Aorta (tissue), 5 donors: ENCODE measurements around the gene PRPS1L1. TPM values are rescaled to one million over a fixed set of nuclear protein-coding genes. Genes with fewer than 3 reads are reported as not detected.
A peak's percentile ranks its signal among the peaks of the same experiment; 100 is the strongest.

Source experiments
- ATAC-seq: fragments of 200-7000 bp; cut with Tn5 transposase; one replicate; pipeline ENCODE4 v1.9.1; 2022; ENCODE audit warnings: moderate library complexity; ENCODE audit not compliant: low FRiP score
- DNase-seq, 2 donors: peaks; one replicate each; pipeline ENCODE4 v3.0.0-alpha.2; 2020
- H3K27ac ChIP-seq, 2 donors: one replicate each; pipeline ENCODE4 v1.5.1; 2013; ENCODE audit warnings: low read length in 2 of 2, mild to moderate bottlenecking in 2 of 2, moderate library complexity in 2 of 2, control low read depth in 1 of 2, inconsistent platforms in 1 of 2, low read depth in 1 of 2
- H3K27me3 ChIP-seq, 2 donors: one replicate each; pipeline ENCODE4 v1.6.1; 2013; ENCODE audit warnings: control low read depth in 1 of 2, low read length in 1 of 2, mild to moderate bottlenecking in 1 of 2, moderate library complexity in 1 of 2; ENCODE audit not compliant: insufficient read depth in 2 of 2, control insufficient read depth in 1 of 2
- H3K36me3 ChIP-seq, 2 donors: one replicate each; pipeline ENCODE4 v1.6.1; 2013; ENCODE audit warnings: control low read depth in 1 of 2, low read length in 1 of 2, mild to moderate bottlenecking in 1 of 2; ENCODE audit not compliant: insufficient read depth in 2 of 2, control insufficient read depth in 1 of 2
- H3K4me1 ChIP-seq, 2 donors: one replicate each; pipeline ENCODE4 v1.6.1; 2013; ENCODE audit warnings: low read length in 2 of 2, control low read depth in 1 of 2, mild to moderate bottlenecking in 1 of 2, moderate library complexity in 1 of 2; ENCODE audit not compliant: insufficient read depth in 2 of 2, control insufficient read depth in 1 of 2
- H3K4me3 ChIP-seq, 2 donors: one replicate each; pipeline ENCODE4 v1.5.1; 2013; ENCODE audit warnings: low read length in 2 of 2, control low read depth in 1 of 2, mild to moderate bottlenecking in 1 of 2
- H3K9me3 ChIP-seq: one replicate; pipeline ENCODE4 v1.6.1; 2013; ENCODE audit warnings: mild to moderate bottlenecking, low read length; ENCODE audit not compliant: control insufficient read depth
- WGBS, 2 donors: extraction: QIAGEN DNeasy Blood & Tissue Kit; methylation state at CpG; one replicate each; pipeline ENCODE4 v1.1.7; 2013; 5-methylcytosine and 5-hydroxymethylcytosine counted together
- intact Hi-C, 2 donors: fragments of 100-400 bp; cut with DNase I; formaldehyde crosslinking; loops; one replicate each; pipeline versions ENCODE4 v1.14.2 to v1.15.0; 2022
- polyA plus RNA-seq, 2 donors: library from polyadenylated mRNA; stranded (reverse); fragments of 200-250 nt; gene quantifications; one replicate each; pipeline ENCODE4 v1.2.3, GENCODE V29; 2013
- total RNA-seq, 2 donors: library from RNA; stranded (reverse); fragmentation: NEBNext Ultra II Directional; extraction: Animal tissue kit (Norgen Biotek cat#: 25700); gene quantifications; one replicate each; pipeline ENCODE4 v1.2.1, GENCODE V29; 2021
- donor health status: healthy with polysubstance abuse.
- donor health status: Bipolar disorder and iron deficiency.
- donor health status: DM: no; HTN: no; CAD: no.
- donor health status: DM: no; HTN: no; CAD: no.
- donor health status: DM: yes; HTN: yes; CAD: no.

Gene PRPS1L1
- total and polyA plus RNA-seq, 4 donors = not detected

GRCh38 chr7:18020138-18020715, 7.4 kb downstream of the PRPS1L1 start:
- Histone ChIP-seq H3K4me1 (no peaks in the 10 kb centered on the region), H3K27me3 (no peaks in the 10 kb centered on the region), H3K9me3 (no peaks in the 10 kb centered on the region), H3K27ac (no peak overlapping the region), H3K36me3 (no peaks in the 10 kb centered on the region), H3K4me3 (no peak overlapping the region)
- intact Hi-C loops = no loop called here
- WGBS, 2 donors = 81 to 87% methylated on average over 3 of the region's 3 CpGs
- no peak for ATAC-seq
- no peak for DNase-seq

DNA sequence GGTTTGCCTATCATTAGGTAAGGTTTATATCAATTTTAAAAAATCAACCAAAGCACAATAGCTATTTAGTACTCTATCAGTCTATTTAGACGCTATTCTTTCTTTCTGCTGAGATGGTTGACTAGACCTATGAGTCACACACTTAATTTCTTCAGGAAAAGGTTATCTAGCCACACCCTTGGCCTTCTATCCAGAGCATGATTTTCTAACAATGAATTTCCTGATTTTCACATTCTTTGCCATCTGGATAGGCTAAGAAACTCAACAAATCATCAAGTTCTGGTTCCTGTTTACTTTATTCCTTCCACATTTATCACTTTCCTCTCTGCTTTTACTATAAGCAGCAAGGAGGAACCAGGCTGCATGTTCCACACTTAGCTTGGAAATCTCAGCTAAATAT, 8.1 kb downstream of the PRPS1L1 start:
- no peaks in the 10 kb centered on the region for H3K9me3 ChIP-seq
- 26 to 29% methylated on average over 1 of the region's 1 CpG for WGBS, 2 donors

DNA sequence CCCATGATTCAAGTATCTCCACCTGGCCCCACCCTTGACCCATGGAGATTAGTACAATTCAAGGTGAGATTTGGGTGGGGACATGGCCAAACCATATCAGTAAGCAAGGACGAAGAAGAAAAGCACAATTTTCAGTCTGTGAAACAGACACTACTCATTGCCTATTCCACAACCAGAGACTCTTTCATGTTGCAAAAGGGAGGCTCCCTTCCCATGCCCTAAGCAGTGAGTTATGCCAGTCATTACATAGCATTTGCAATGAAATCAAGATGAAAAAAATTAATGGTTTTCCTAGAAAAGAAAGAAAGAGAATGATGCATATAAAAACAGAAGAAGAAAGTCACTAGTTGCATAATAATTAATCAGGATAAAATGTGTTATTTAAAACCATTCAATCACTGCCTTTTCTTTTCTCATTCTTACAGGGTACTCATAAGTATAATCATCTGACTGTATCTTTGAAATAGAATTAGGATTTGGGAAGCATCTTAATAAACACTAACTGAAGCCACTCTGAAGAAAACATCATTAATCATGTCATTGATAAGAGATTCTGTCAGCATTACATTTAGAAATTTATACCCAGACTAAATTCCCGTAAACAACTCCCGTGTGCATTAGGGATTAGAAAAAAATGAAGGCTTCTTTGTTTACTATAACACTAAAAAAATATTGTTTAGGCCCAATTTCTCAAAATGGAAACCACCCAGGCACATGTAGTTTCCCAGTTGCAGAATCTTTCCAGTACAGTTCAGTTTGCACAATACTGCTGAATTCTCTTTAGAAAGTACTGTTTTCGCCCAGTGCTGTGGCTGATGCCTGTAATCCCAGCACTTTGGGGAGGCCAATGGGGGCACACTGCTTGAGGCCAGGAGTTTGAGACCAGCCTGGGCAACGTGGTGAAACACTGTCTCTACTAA, 9.1 kb downstream of the PRPS1L1 start:
- Histone ChIP-seq H3K4me3 (no peak overlapping the region), H3K36me3 (no peaks in the 10 kb centered on the region), H3K27ac (no peak overlapping the region), H3K27me3 (no peaks in the 10 kb centered on the region), H3K9me3 (no peaks in the 10 kb centered on the region), H3K4me1 (no peaks in the 10 kb centered on the region)
- intact Hi-C loops = no loop called here
- no peak for DNase-seq
- no peak for ATAC-seq
- 76 to 79% methylated on average over 5 of the region's 5 CpGs for WGBS, 2 donors

More for the DNA sequence above, 8.1 kb downstream of the PRPS1L1 start:
- DNase-seq (no peak), ATAC-seq (peak; percentile 66)
- Histone ChIP-seq H3K27me3 (no peaks in the 10 kb centered on the region), H3K36me3 (no peaks in the 10 kb centered on the region), H3K4me1 (no peaks in the 10 kb centered on the region), H3K4me3 (no peak overlapping the region), H3K27ac (no peak overlapping the region)
- intact Hi-C loops = no loop called here

DNA sequence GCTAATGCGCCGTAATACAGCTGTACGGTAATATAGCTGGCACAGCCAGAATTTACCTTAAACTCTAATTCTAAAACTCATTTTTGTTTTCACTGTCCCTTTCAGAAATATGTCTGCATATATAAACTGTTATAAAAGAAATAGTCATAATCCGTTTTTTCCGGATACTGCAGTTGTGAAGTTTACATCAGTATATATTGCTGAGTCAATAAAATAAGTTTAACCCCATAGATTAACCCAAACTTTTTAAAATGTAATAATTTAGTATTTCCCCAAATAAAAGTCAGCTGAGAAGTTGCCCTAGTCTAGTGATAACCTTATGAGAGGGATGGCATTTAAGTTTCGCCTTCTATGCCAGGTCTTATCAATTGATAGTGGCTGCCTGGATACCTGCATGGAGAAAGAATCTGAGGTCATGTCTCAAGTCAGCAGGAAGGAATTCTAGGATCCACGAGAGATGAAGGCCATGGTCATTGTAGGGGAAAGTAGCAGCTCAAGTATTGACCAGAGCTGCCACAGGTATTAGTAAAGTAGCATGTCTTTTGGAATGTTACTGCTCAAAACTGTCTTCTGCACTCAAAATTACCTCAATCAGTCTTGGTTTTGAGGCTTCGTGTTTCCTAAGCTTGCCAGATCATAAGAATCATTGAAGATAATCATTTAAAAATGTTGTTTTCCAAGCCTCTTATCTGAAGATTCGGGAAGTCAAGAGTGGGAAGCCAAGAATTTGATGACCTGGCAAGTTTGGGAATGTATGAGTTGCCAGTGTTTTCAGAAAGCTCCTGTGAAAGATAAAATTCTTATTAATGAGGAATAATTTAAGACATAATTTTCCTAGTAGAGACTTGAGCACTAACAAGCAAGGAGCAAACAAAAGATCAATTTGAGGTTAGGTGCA, 10.8 kb downstream of the PRPS1L1 start:
- intact Hi-C loops = no loop called here
- Histone ChIP-seq H3K27me3 (no peaks in the 10 kb centered on the region), H3K36me3 (no peaks in the 10 kb centered on the region), H3K27ac (no peak overlapping the region), H3K4me1 (no peaks in the 10 kb centered on the region), H3K9me3 (no peaks in the 10 kb centered on the region), H3K4me3 (no peak overlapping the region)
- no peak for ATAC-seq
- DNase-seq = no peak
- WGBS, 2 donors = 74 to 76% methylated on average over 9 of the region's 9 CpGs

DNA sequence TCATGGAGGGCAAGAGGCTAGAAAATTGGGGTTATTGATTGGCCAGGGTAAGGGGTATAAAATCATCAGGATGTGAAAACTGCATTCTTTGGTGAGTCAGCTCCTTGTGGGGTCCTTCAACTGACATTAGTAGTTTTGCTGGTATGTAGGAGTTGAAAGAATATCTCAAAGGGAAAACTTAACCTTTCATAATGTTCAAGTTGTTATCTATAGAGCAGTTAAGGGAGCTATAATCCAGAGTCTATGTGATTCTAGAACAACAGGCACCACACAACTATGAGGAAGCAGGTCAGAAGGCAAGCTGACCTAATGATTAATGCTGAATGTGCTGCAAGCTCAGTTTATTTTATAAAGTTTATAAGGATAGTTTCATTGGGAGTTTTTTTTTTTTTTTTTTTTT, 13.7 kb downstream of the PRPS1L1 start:
- DNase-seq (no peak), ATAC-seq (no peak)
- intact Hi-C loops = no loop called here
- no peaks in the 10 kb centered on the region for H3K36me3 ChIP-seq
- no peak overlapping the region for H3K4me3 ChIP-seq
- no peak overlapping the region for H3K27ac ChIP-seq
- H3K9me3 ChIP-seq = no peaks in the 10 kb centered on the region
- H3K27me3 ChIP-seq = no peaks in the 10 kb centered on the region
- no peaks in the 10 kb centered on the region for H3K4me1 ChIP-seq

DNA sequence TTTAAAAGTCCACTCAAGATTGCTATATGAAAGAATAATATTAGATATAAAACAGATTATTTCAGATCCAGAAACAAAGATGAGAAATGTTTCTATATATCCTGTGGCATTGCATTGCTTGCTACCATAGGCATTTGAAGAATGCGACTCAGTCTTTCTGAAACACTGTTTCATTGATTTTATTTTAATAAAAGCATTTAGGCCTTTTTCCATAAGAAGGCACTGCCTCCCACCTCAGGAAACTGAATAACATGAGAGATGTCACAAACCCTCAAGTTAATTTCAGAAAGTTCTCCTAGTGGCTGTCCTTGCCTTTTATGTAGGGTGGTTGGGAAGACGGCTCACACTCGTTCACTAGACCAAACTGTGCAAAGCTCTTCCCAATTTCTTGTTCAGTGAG, 23.3 kb downstream of the PRPS1L1 start:
- no peak overlapping the region for H3K4me3 ChIP-seq
- ATAC-seq = no peak
- DNase-seq = no peak
- no peaks in the 10 kb centered on the region for H3K27me3 ChIP-seq
- intact Hi-C loops = no loop called here
- 55 to 66% methylated on average over 3 of the region's 3 CpGs for WGBS, 2 donors
- no peaks in the 10 kb centered on the region for H3K4me1 ChIP-seq
- H3K36me3 ChIP-seq = no peaks in the 10 kb centered on the region
- H3K27ac ChIP-seq = no peak overlapping the region
- H3K9me3 ChIP-seq = peaks cover 1% of the 10 kb centered on the region

DNA sequence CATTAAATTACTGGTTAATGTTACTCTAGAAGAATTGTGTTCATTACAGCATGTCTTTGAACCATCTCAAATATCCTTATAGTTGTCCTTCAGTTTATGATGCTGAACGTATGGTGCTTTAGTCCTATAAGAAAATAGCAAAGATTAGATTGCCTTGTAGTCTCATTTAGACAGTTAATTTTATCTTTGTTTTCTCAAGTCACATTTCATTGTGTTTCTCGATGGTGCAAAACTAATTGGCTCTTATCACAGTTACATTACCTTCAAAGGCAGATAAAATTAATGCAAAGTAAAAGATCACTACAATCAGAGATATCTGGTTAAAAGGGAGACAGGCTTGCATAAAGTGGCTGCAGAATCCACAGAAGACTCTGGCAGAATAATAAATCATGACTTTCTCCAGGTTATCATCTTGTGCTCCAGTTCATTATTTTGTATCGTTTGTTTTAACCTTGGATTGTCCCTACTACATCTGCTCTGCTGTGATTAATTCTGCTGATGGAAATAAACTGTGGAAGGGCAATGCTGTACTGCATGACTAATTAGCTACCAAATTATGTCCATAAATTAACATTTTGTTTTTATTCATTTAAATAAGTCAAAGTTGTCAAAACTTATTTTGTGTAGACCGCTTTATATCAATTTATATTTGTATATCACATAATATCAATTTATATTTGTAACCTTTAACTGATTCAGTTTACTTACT, 24.2 kb downstream of the PRPS1L1 start:
- Histone ChIP-seq H3K4me3 (no peak overlapping the region), H3K27me3 (no peaks in the 10 kb centered on the region), H3K4me1 (no peaks in the 10 kb centered on the region), H3K36me3 (no peaks in the 10 kb centered on the region), H3K27ac (no peak overlapping the region), H3K9me3 (peaks cover 3% of the 10 kb centered on the region)
- DNase-seq (no peak), ATAC-seq (no peak)
- intact Hi-C loops = no loop called here
- 62 to 70% methylated on average over 4 of the region's 4 CpGs for WGBS, 2 donors

DNA sequence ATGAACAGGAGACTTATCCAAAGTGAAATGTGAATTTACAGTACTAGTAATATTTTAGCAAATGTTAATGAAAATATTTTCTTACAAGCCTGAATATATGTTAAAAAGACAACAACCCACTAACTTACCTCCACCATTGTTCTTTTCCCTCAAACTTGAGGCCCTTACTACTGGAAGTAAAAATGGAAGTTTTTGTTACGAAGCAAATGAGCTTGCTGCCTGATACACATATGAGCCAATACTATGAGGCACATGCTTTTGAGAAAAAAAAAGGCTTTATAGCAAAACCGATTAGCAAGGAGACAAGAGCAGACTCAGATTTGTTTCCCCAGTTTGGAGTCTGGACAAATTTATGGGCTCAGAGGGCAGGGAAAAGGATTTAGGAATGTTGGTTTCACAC, 29.0 kb downstream of the PRPS1L1 start:
- no peaks in the 10 kb centered on the region for H3K4me1 ChIP-seq
- DNase-seq (no peak), ATAC-seq (no peak)
- H3K36me3 ChIP-seq = no peaks in the 10 kb centered on the region
- WGBS, 2 donors = 87 to 89% methylated on average over 2 of the region's 2 CpGs
- no peak overlapping the region for H3K27ac ChIP-seq
- no peaks in the 10 kb centered on the region for H3K27me3 ChIP-seq
- intact Hi-C loops = no loop called here
- H3K4me3 ChIP-seq = no peak overlapping the region
- peaks cover 3% of the 10 kb centered on the region for H3K9me3 ChIP-seq
